GM18511 (cell line): ENCODE results near the gene AJAP1.

Experiments
- ATAC-seq: cut with Tn5 transposase; IDR thresholded peaks from one replicate; pipeline ENCODE4 v1.9.1; 2021; ENCODE audit warnings: mild to moderate bottlenecking, moderate library complexity; ENCODE audit not compliant: unreplicated experiment

AJAP1 gene

GRCh38 chr1:4678066-4678717, 23.8 kb downstream of the AJAP1 start:
- no peak for ATAC-seq

DNA sequence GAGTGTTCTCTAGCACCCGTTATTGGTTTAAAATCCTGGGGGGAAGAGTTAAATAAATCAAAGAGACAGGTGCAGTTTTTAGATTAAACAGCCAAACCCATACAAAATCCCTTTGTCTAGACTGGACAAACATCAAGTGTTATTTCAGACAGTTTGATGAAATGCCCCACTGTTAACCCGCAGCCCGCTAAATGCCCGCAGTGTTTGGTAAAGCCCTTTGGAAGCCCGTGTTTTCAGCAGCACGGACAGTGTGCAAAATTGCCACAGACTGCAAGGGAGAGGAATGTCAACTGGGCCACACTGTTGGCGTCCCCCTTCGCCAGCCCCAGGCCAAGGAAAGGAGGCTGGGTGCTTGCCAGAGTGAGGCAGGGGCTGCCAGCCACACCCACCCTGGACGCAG, 26.6 kb downstream of the AJAP1 start:
- ATAC-seq: no peak

DNA sequence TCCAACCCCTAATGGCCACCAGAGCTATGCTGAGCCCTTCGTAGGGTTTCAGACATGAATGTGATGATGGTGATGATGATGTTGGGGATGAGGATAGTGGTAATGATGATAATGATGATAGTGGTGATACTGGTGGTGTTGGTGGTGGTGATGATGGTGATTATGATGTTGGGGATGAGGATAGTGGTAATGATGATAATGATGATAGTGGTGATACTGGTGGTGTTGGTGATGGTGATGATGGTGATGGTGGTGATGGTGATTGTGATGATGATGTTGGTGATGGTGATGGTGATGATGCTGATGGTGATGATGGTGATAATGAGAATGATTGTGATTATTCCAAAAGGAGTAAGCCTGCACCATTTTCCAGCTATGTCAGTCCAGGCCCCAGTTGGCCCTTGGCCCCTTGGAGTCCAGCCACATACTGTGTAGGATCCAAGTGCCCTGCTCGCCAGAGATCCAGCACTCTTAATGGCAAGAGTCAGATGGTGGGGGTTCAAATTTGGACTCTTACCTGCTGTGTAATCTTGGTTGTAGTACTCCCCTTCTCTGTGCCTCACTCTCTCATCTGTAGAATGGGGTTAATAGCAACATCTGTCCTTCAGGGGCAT, 28.3 kb downstream of the AJAP1 start:
- ATAC-seq: no peak

DNA sequence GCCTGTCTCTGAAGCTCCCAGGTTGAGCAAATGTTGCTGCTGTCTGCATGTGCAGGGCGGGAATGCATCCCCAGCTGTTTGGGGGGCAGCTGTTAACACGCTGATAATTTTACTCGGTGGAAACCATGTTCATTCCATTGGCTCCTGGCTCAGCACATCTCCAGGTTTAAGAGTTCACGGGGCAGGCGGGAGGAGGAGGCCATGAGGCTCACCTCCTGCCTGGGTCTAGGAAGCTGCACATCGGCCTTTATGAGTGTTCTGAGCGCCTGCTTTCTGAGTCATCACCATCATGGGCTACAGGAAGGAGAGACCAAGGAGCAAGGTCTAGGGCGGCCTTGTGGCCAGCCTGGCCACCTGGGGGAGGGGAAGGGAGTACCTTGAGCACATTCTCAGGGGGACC, 29.7 kb downstream of the AJAP1 start:
- ATAC-seq: no peak

GRCh38 chr1:4684864-4685522, 30.6 kb downstream of the AJAP1 start:
- no peak for ATAC-seq

GRCh38 chr1:4685523-4685865, 31.1 kb downstream of the AJAP1 start:
- no peak for ATAC-seq

DNA sequence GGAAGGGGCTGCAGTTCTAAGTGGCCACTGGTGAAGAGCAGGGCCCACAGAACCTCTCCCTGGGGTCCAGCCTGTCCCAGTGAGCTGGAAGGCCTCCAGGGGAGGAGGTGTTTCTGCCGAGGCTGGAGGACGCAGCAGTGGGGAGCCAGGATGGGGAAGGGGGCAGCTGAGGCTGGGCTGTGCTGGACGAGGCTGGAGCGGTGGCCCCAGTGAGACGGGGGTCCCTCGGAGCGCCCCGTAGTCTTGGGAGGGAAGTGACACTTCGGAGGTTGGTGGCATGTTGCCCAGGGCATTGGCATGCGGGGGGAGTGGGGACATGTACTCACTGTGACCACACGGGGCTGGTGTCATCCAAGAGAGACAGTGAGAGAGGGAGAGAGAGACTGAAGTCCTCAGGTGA, 33.5 kb downstream of the AJAP1 start:
- no peak for ATAC-seq

- no peak for ATAC-seq
These were observed 35.0 kb downstream of the AJAP1 start for GRCh38 chr1:4689271-4689935.

GRCh38 chr1:4689941-4690635, 35.7 kb downstream of the AJAP1 start:
- ATAC-seq: no peak

DNA sequence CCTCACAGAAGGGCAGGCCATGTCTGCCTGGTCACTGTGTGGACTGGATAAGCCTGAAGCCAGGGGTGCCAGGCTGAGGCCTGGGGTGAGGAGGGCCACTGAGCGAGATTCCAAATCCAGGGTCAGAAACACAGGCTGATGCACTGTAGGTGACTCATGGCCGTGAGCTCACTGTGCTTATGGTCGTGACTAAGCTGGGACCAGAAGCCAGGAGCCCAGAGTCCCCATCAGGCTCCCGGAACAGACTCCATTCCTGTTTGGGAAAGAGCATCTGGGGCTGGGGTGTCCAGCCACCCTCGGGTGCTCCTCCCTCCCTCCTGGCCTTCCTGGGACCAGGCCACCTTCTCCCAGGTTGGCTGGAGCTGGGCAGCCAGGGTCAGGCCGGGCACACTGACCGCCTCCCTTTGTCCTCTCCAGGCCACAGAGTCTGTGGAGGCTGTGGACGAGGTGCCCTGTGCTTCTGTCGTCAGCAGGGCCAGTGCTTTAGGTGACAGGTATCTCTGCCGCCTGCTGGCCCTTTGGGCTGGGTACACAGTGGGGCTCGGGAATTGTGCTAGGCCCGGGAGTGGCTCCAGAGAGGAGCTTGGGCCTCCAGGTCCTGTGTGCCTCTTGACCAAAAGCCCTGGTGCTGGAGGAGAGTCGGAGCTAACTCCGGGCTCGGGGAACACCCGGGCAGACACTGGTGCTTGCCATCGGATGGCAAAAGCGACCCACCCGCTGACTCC, 36.7 kb downstream of the AJAP1 start:
- ATAC-seq: no peak

DNA sequence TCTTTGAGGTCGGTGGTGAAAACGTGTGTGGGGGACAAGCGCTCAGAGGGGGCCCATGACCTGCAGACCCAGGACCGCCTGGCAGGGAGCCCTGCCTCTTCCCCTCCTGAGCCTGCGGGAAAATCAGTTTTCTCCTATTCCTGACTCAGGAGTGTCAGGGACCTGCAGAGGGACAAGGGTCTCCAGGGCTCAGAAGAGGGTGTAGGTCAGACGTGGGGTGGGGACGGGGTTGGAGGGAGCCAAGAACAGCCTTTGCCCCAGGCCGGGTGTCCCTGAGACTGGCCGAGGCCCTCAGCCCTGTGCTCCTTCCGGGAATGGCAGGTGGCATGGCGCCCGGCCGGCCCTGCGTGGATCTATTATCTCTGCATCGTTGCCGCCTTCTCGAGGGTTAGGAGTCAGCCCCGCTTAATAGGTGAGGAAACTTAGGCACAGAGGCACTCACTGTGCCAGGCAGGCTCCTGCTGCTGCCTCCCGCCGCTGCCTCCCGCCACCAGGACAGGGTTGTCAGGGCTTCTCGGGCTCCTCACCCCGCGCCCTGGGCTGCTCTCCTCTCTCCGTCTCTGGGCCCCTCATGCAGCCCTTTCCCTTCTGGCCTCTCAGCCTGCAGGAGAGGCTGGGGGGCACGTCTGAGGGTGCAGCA, 37.5 kb downstream of the AJAP1 start:
- no peak for ATAC-seq

DNA sequence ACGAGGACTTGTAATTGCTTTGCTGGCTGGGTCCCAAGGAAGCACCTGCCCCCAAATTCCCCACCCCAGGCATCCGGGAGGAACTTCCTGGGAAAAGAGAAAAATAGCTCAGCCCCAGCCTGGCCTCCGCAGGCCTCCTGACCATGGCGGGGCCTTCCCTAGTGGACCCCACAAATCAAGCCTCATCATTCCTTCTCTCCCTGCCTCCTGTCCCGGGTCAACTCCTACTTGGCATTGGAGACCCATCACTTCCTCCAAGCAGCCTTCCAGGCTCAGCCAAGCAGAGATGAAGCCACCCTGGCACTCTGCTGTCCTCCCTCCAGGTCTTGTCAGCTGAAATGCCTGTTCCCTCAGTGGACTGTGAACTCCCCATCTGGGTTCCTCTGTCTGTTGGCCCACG, 38.0 kb downstream of the AJAP1 start:
- ATAC-seq: no peak

- ATAC-seq: no peak
These were observed 38.9 kb downstream of the AJAP1 start for GRCh38 chr1:4693331-4693730.

- ATAC-seq: no peak
These were observed 39.5 kb downstream of the AJAP1 start for GRCh38 chr1:4693891-4694290.

- no peak for ATAC-seq
These were observed 40.1 kb downstream of the AJAP1 start for GRCh38 chr1:4694492-4694891.

DNA sequence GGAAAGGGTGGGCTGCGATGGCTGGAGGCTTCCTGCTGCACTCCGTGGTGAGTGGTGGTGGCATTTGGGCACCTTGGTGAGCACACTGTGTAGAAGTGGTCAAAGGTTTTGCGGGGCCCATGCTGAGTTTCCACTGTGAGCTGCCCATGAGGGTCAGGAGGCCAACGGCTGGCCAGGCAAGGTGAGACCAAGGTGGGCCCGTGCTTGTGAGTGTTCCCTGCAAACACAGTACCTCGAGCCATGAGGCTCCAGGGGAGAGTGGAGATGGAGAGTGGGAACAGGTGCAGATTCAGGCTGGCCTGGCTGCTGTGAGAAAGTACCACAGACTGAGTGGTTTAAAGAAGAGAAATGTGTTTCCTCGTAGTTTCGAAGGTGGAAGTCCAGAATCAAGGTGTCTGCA, 40.8 kb downstream of the AJAP1 start:
- no peak for ATAC-seq

DNA sequence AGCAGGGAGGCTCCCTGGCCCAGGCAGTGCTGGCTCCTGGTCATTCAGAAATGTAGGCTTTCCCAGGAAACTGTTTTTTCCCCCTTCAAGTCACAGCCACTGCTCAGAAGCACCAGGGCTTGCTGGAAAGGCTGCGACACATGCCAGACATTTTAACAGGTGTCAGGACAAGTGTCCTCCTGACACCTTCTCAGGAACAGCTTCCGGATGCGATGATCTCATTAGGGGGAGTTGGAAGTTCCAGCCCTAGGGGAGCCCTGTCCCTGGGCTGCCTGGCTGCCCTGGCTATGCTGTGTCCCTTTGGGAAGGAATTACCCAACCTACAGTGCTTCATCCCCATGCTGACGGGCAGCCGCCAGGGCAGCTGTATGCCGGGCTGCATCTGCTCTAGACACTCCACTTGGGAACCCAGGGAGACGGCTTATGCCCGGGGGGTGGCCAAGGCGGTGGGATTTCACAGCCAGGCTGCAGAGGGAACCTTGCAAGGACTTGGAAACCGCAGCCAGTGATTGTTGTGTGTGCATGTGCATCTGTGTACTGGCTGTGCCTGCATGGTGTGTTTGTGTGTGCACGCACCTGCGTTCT, 41.8 kb downstream of the AJAP1 start:
- no peak for ATAC-seq

GRCh38 chr1:4696753-4697152, 42.3 kb downstream of the AJAP1 start:
- ATAC-seq: no peak

- ATAC-seq: no peak
These were observed 43.4 kb downstream of the AJAP1 start for GRCh38 chr1:4697801-4698200.

GRCh38 chr1:4698911-4699310, 44.5 kb downstream of the AJAP1 start:
- no peak for ATAC-seq
